GM23338 (cell line): ENCODE results near the gene HECTD1. TPM values are rescaled to one million over a fixed set of nuclear protein-coding genes. Genes with fewer than 3 reads are reported as not detected.

Experiments
- ATAC-seq: fragments of 200-7000 bp; cut with Tn5 transposase; 3 replicates; pipeline ENCODE4 v1.9.1; 2020
- DNase-seq: peaks from one replicate; pipeline ENCODE4 v3.0.0-alpha.2; 2015; ENCODE audit warnings: low spot score
- H2AFZ ChIP-seq: fragments of 200-600 bp; sonication (generic); 2 replicates; pipeline ENCODE4 v1.8.0; 2016; ENCODE audit warnings: antibody characterized with exemption, mild to moderate bottlenecking, moderate library complexity
- H3F3A ChIP-seq: fragments of 200-600 bp; sonication (generic); replicated peaks from 2 replicates; pipeline ENCODE4 v1.8.0; 2017; ENCODE audit warnings: antibody characterized with exemption, mixed run types, low read depth
- H3K27ac ChIP-seq: fragments of 200-600 bp; sonication (generic); 2 replicates; pipeline ENCODE4 v1.6.1; 2016; ENCODE audit warnings: low read depth
- H3K27me3 ChIP-seq: fragments of 200-600 bp; sonication (generic); 2 replicates; pipeline ENCODE4 v1.8.0; 2016; ENCODE audit warnings: mild to moderate bottlenecking, mixed run types, moderate library complexity; ENCODE audit not compliant: insufficient read depth
- H3K36me3 ChIP-seq: fragments of 200-600 bp; sonication (generic); 2 replicates; pipeline ENCODE4 v1.8.0; 2016; ENCODE audit warnings: mild to moderate bottlenecking; ENCODE audit not compliant: insufficient read depth
- H3K4me1 ChIP-seq: fragments of 200-600 bp; sonication (generic); 2 replicates; pipeline ENCODE4 v1.8.0; 2016; ENCODE audit warnings: mild to moderate bottlenecking, moderate library complexity; ENCODE audit not compliant: insufficient read depth
- H3K4me2 ChIP-seq: fragments of 200-600 bp; sonication (generic); 2 replicates; pipeline ENCODE4 v1.7.1; 2017; ENCODE audit warnings: mixed run types
- H3K4me3 ChIP-seq: fragments of 200-600 bp; sonication (generic); 2 replicates; pipeline ENCODE4 v1.6.1; 2016; ENCODE audit warnings: mixed run types
- H3K79me2 ChIP-seq: fragments of 200-600 bp; sonication (generic); replicated peaks from 2 replicates; pipeline ENCODE4 v1.8.0; 2017; ENCODE audit warnings: mild to moderate bottlenecking; ENCODE audit not compliant: insufficient read depth
- H3K9me2 ChIP-seq: fragments of 200-600 bp; sonication (generic); 2 replicates; pipeline ENCODE4 v1.8.0; 2017; ENCODE audit not compliant: insufficient read depth
- H4K20me1 ChIP-seq: fragments of 200-600 bp; sonication (generic); replicated peaks from 2 replicates; pipeline ENCODE4 v1.8.0; 2017; ENCODE audit warnings: mild to moderate bottlenecking; ENCODE audit not compliant: insufficient read depth
- H3K27ac Mint-ChIP-seq: 2 replicates; pipeline ENCODE4 v1.8.0; 2020; ENCODE audit warnings: inconsistent platforms, mild to moderate bottlenecking, moderate library complexity, mixed read lengths
- H3K27me3 Mint-ChIP-seq: 3 replicates; pipeline ENCODE4 v1.8.0; 2022; ENCODE audit warnings: low read depth, mild to moderate bottlenecking, moderate library complexity, mixed read lengths, inconsistent platforms; ENCODE audit not compliant: insufficient read depth, poor library complexity
- H3K36me3 Mint-ChIP-seq: 3 replicates; pipeline ENCODE4 v1.8.0; 2021; ENCODE audit warnings: low read depth, mild to moderate bottlenecking, inconsistent platforms, moderate library complexity, mixed read lengths
- H3K4me1 Mint-ChIP-seq: 3 replicates; pipeline ENCODE4 v1.8.0; 2020; ENCODE audit warnings: mild to moderate bottlenecking, inconsistent platforms, mixed read lengths
- H3K4me3 Mint-ChIP-seq: 3 replicates; pipeline ENCODE4 v1.8.0; 2021; ENCODE audit warnings: moderate library complexity, mild to moderate bottlenecking, inconsistent platforms, mixed read lengths
- H3K9me3 Mint-ChIP-seq: 3 replicates; pipeline ENCODE4 v1.8.0; 2020; ENCODE audit warnings: moderate library complexity, mild to moderate bottlenecking, inconsistent platforms, mixed read lengths
- ZNF331 ChIP-seq: fragments of 250-450 bp; sonication (Bioruptor Pico); IDR thresholded peaks from 2 replicates; pipeline ENCODE4 v1.5.0; 2020; ENCODE audit warnings: low read depth, mild to moderate bottlenecking, moderate library complexity
- polyA plus RNA-seq: library from polyadenylated mRNA; unstranded; fragments of >200 nt; fragmentation: Nextera tagmentation; extraction: Ambion mirVana; gene quantifications from 2 replicates; pipeline ENCODE4 v1.2.1, GENCODE V29; 2016
- total RNA-seq: library from RNA; depleted of rRNA; stranded (reverse); fragments of >200 nt; shearing (Covaris generic); gene quantifications from 2 replicates; pipeline ENCODE4 v1.2.3, GENCODE V29; 2014
- TF ChIP-seq, protein P1 (sequence below): fragments of 250-450 bp; sonication (Bioruptor Pico); IDR thresholded peaks from 2 replicates; pipeline ENCODE4 v1.5.0; 2020; ENCODE audit warnings: mild to moderate bottlenecking, moderate library complexity
- TF ChIP-seq, protein P2 (sequence below): IDR thresholded peaks from 2 replicates; pipeline ENCODE4 v1.6.1; 2016; ENCODE audit warnings: antibody characterized with exemption
- TF ChIP-seq, protein P3 (sequence below), 2 experiments: fragments of 200-600 bp in 1 of 2; sonication (generic) in 1 of 2; conservative IDR thresholded peaks; 2 replicates each; pipeline versions ENCODE4 v1.5.1 to v1.6.1; 2016 to 2017; ENCODE audit warnings: antibody characterized with exemption in 2 of 2, low read depth in 2 of 2, mild to moderate bottlenecking in 2 of 2, moderate library complexity in 1 of 2

Gene HECTD1
- total and polyA plus RNA-seq, 2 experiments from 2014 or later = 42.1 to 132 TPM

DNA sequence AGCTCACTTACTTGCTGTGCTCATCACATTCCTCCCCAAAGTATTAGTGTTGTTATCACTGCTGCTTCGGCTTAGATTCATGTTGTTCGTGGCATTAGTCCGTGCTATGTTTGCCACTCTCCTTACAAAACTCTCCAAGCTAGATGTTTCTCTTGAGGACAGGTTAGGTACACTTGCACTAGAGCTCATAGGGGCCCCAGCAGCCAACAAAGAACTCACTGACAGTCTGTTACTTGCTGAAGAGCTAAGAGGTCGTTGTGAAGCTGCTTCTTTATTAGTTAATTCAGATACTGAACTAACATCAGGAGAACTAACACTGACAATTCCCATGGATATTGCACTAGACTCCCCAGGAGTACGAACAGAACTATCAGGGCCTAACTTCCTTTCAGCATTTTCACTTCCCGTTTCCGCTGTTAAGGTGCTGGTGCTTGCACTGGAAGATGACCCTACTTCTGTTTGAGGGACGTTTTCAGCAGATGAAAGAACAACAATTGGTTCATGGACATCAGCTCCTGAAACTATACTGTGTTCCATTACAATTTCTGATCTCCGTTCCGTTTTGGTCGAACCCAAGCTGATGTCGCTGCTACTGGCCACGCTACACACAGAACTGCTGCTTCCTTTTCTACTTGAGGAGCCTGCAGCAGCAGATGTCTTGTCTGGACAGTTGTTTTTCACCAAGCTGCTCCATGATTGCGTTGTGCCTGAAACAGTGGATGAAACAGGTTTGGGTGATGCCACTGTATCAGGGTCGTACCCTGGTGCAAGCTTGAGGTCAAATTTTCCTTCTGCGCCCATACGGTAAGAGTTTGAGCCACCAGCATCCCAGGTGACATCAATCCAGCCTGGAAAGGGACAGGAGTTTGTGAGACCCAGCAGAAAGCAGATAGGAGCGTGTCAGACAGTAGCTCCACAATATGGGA is 78.7 kb downstream of the HECTD1 start (continued):
- TF ChIP-seq, protein P1, sequence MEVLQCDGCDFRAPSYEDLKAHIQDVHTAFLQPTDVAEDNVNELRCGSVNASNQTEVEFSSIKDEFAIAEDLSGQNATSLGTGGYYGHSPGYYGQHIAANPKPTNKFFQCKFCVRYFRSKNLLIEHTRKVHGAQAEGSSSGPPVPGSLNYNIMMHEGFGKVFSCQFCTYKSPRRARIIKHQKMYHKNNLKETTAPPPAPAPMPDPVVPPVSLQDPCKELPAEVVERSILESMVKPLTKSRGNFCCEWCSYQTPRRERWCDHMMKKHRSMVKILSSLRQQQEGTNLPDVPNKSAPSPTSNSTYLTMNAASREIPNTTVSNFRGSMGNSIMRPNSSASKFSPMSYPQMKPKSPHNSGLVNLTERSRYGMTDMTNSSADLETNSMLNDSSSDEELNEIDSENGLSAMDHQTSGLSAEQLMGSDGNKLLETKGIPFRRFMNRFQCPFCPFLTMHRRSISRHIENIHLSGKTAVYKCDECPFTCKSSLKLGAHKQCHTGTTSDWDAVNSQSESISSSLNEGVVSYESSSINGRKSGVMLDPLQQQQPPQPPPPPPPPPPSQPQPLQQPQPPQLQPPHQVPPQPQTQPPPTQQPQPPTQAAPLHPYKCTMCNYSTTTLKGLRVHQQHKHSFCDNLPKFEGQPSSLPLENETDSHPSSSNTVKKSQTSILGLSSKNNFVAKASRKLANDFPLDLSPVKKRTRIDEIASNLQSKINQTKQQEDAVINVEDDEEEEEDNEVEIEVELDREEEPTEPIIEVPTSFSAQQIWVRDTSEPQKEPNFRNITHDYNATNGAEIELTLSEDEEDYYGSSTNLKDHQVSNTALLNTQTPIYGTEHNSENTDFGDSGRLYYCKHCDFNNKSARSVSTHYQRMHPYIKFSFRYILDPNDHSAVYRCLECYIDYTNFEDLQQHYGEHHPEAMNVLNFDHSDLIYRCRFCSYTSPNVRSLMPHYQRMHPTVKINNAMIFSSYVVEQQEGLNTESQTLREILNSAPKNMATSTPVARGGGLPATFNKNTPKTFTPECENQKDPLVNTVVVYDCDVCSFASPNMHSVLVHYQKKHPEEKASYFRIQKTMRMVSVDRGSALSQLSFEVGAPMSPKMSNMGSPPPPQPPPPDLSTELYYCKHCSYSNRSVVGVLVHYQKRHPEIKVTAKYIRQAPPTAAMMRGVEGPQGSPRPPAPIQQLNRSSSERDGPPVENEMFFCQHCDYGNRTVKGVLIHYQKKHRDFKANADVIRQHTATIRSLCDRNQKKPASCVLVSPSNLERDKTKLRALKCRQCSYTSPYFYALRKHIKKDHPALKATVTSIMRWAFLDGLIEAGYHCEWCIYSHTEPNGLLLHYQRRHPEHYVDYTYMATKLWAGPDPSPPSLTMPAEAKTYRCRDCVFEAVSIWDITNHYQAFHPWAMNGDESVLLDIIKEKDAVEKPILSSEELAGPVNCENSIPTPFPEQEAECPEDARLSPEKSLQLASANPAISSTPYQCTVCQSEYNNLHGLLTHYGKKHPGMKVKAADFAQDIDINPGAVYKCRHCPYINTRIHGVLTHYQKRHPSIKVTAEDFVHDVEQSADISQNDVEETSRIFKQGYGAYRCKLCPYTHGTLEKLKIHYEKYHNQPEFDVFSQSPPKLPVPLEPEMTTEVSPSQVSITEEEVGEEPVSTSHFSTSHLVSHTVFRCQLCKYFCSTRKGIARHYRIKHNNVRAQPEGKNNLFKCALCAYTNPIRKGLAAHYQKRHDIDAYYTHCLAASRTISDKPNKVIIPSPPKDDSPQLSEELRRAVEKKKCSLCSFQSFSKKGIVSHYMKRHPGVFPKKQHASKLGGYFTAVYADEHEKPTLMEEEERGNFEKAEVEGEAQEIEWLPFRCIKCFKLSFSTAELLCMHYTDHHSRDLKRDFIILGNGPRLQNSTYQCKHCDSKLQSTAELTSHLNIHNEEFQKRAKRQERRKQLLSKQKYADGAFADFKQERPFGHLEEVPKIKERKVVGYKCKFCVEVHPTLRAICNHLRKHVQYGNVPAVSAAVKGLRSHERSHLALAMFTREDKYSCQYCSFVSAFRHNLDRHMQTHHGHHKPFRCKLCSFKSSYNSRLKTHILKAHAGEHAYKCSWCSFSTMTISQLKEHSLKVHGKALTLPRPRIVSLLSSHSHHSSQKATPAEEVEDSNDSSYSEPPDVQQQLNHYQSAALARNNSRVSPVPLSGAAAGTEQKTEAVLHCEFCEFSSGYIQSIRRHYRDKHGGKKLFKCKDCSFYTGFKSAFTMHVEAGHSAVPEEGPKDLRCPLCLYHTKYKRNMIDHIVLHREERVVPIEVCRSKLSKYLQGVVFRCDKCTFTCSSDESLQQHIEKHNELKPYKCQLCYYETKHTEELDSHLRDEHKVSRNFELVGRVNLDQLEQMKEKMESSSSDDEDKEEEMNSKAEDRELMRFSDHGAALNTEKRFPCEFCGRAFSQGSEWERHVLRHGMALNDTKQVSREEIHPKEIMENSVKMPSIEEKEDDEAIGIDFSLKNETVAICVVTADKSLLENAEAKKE = no peak
- TF ChIP-seq, protein P2, sequence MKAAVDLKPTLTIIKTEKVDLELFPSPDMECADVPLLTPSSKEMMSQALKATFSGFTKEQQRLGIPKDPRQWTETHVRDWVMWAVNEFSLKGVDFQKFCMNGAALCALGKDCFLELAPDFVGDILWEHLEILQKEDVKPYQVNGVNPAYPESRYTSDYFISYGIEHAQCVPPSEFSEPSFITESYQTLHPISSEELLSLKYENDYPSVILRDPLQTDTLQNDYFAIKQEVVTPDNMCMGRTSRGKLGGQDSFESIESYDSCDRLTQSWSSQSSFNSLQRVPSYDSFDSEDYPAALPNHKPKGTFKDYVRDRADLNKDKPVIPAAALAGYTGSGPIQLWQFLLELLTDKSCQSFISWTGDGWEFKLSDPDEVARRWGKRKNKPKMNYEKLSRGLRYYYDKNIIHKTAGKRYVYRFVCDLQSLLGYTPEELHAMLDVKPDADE = no peak

DNA sequence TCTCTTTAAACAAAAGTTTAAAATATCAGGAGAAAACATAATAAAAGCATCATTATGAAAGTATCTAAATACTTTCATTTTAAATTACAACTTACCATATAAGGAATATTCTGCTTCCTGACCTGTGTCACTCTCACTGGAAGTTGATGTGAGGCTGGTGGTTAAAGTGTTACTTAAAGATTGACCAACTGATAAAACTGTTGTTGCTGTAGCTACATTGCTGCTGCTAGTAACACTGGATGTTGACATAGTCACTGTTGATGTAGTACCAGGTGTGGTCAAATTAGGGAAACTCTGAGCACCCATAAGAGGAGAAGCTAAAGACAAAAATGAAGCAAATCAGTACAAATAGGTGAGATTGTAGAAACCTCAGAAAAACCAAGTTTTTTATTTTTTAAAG is 79.9 kb downstream of the HECTD1 start:
- ATAC-seq (no peak), DNase-seq (no peak)
- no peaks in the 10 kb centered on the region for H4K20me1 ChIP-seq
- H2AFZ ChIP-seq = no peak overlapping the region
- Mint-ChIP-seq H3K27ac (no peak overlapping the region), H3K27me3 (no peaks in the 10 kb centered on the region), H3K36me3 (peaks cover 31% of the 10 kb centered on the region), H3K4me1 (peaks cover 19% of the 10 kb centered on the region), H3K9me3 (no peaks in the 10 kb centered on the region), H3K4me3 (no peak overlapping the region)
- no peak overlapping the region for H3K4me3 ChIP-seq
- H3F3A ChIP-seq = no peaks in the 10 kb centered on the region
- peaks cover 11% of the 10 kb centered on the region for H3K4me1 ChIP-seq
- peaks cover 10% of the 10 kb centered on the region; the same call in 1 of the 2 replicates for H3K36me3 ChIP-seq
- no peak overlapping the region for H3K4me2 ChIP-seq
- no peaks in the 10 kb centered on the region for H3K9me2 ChIP-seq
- H3K27me3 ChIP-seq = no peaks in the 10 kb centered on the region
- no peaks in the 10 kb centered on the region for H3K79me2 ChIP-seq
- no peak overlapping the region for H3K27ac ChIP-seq
- no peak for TF ChIP-seq ZNF331 (CRISPR knock-in tag)
- TF ChIP-seq, protein P3, sequence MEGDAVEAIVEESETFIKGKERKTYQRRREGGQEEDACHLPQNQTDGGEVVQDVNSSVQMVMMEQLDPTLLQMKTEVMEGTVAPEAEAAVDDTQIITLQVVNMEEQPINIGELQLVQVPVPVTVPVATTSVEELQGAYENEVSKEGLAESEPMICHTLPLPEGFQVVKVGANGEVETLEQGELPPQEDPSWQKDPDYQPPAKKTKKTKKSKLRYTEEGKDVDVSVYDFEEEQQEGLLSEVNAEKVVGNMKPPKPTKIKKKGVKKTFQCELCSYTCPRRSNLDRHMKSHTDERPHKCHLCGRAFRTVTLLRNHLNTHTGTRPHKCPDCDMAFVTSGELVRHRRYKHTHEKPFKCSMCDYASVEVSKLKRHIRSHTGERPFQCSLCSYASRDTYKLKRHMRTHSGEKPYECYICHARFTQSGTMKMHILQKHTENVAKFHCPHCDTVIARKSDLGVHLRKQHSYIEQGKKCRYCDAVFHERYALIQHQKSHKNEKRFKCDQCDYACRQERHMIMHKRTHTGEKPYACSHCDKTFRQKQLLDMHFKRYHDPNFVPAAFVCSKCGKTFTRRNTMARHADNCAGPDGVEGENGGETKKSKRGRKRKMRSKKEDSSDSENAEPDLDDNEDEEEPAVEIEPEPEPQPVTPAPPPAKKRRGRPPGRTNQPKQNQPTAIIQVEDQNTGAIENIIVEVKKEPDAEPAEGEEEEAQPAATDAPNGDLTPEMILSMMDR (conservative IDR thresholded peaks at IDR 0.05; ENCODE audit: low read depth in 2 of 2) = no peak
- TF ChIP-seq, protein P2 = no peak
